Large intestine (tissue), 3 donors: Measurements from ENCODE around the gene TIAM2. TPM values are rescaled to one million over a fixed set of nuclear protein-coding genes. Genes with fewer than 3 reads are reported as not detected.

ENCODE experiments used
- DNase-seq, 2 donors: peaks; one replicate each; pipeline versions ENCODE4 v3.0.0 to v3.0.0-alpha.2; 2013
- H3K27ac ChIP-seq: one replicate; pipeline ENCODE4 v1.5.1; 2013; ENCODE audit warnings: low read length
- H3K27me3 ChIP-seq: 2 replicates; pipeline ENCODE4 v1.6.1; 2013; ENCODE audit warnings: low read length; ENCODE audit not compliant: control insufficient read depth, insufficient read depth
- H3K36me3 ChIP-seq: 2 replicates; pipeline ENCODE4 v1.6.1; 2013; ENCODE audit warnings: low read length; ENCODE audit not compliant: control insufficient read depth, insufficient read depth
- H3K4me1 ChIP-seq: one replicate; pipeline ENCODE4 v1.6.1; 2013; ENCODE audit warnings: low read length; ENCODE audit not compliant: control insufficient read depth, insufficient read depth
- H3K4me3 ChIP-seq: one replicate; pipeline ENCODE4 v1.5.1; 2013; ENCODE audit warnings: low read length
- H3K9me3 ChIP-seq: one replicate; pipeline ENCODE4 v1.6.1; 2013; ENCODE audit warnings: mild to moderate bottlenecking, low read depth, low read length, moderate library complexity; ENCODE audit not compliant: control insufficient read depth
- WGBS: methylation state at CpG from one replicate; pipeline ENCODE4 v1.1.5; 2013; ENCODE audit warnings: low lambda C conversion rate; ENCODE audit not compliant: insufficient coverage; 5-methylcytosine and 5-hydroxymethylcytosine counted together
- polyA plus RNA-seq: library from polyadenylated mRNA; unstranded; fragments of 120-200 nt; gene quantifications from one replicate; pipeline ENCODE4 v1.2.1, GENCODE V29; 2013

TIAM2 gene
- polyA plus RNA-seq, 1 donor, result 16.3 TPM

GRCh38 chr6:155125906-155126305 lies 130.8 kb downstream of the TIAM2 start:
- no peak for DNase-seq
- H3K4me3 ChIP-seq, result no peak overlapping the region
- H3K4me1 ChIP-seq, result peaks cover 2% of the 10 kb centered on the region
- no peaks in the 10 kb centered on the region for H3K27me3 ChIP-seq
- WGBS, result 93% methylated on average over 2 of the region's 2 CpGs
- peaks cover 18% of the 10 kb centered on the region for H3K36me3 ChIP-seq
- H3K9me3 ChIP-seq, result no peaks in the 10 kb centered on the region
- H3K27ac ChIP-seq, result no peak overlapping the region

GRCh38 chr6:155126727-155127439 lies 131.8 kb downstream of the TIAM2 start:
- WGBS, result no CpG with 5 or more reads among the region's 10 CpGs
- no peak overlapping the region for H3K4me3 ChIP-seq
- peaks cover 18% of the 10 kb centered on the region for H3K36me3 ChIP-seq
- no peaks in the 10 kb centered on the region for H3K27me3 ChIP-seq
- H3K27ac ChIP-seq, result no peak overlapping the region
- no peak for DNase-seq
- H3K9me3 ChIP-seq, result no peaks in the 10 kb centered on the region
- H3K4me1 ChIP-seq, result peaks cover 2% of the 10 kb centered on the region

DNA sequence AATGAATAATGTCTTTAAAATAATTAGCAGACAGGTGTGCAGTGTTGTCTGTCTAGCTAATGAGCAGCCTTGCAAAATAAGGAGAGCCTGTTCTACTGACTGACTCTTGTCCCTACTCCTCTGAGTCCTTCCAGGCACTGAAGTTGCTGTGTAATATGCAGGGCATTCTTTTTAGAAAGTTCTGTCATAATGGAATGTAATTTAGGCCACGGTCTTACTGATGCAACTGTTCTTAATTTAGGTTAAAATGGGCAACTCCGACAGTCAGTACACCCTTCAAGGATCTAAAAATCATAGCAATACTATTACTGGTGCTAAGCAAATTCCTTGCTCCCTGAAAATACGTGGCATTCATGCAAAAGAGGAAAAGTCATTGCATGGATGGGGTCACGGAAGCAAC lies 133.9 kb downstream of the TIAM2 start:
- Histone ChIP-seq H3K9me3 (no peaks in the 10 kb centered on the region), H3K4me3 (no peak overlapping the region), H3K27me3 (no peaks in the 10 kb centered on the region), H3K27ac (no peak overlapping the region), H3K4me1 (no peaks in the 10 kb centered on the region), H3K36me3 (peaks cover 18% of the 10 kb centered on the region)
- DNase-seq, result no peak
- WGBS, result no CpG with 5 or more reads among the region's 4 CpGs

- H3K4me3 ChIP-seq, result no peak overlapping the region
- no peak for DNase-seq
- H3K9me3 ChIP-seq, result no peaks in the 10 kb centered on the region
- H3K27ac ChIP-seq, result no peak overlapping the region
- no peaks in the 10 kb centered on the region for H3K27me3 ChIP-seq
- H3K4me1 ChIP-seq, result no peaks in the 10 kb centered on the region
- WGBS, result 100% methylated on average over 2 of the region's 14 CpGs
- peaks cover 18% of the 10 kb centered on the region for H3K36me3 ChIP-seq
Observed at GRCh38 chr6:155129744-155130143, 134.6 kb downstream of the TIAM2 start.

GRCh38 chr6:155130161-155130853 lies 135.2 kb downstream of the TIAM2 start:
- Histone ChIP-seq H3K4me3 (no peak overlapping the region), H3K9me3 (no peaks in the 10 kb centered on the region), H3K4me1 (no peaks in the 10 kb centered on the region), H3K27me3 (no peaks in the 10 kb centered on the region), H3K36me3 (peaks cover 18% of the 10 kb centered on the region), H3K27ac (no peak overlapping the region)
- 80% methylated on average over 1 of the region's 14 CpGs for WGBS
- DNase-seq, result no peak

- no peak overlapping the region for H3K4me3 ChIP-seq
- WGBS, result no CpG with 5 or more reads among the region's 9 CpGs
- no peaks in the 10 kb centered on the region for H3K4me1 ChIP-seq
- H3K9me3 ChIP-seq, result no peaks in the 10 kb centered on the region
- DNase-seq, result no peak
- H3K36me3 ChIP-seq, result peaks cover 25% of the 10 kb centered on the region
- no peaks in the 10 kb centered on the region for H3K27me3 ChIP-seq
- no peak overlapping the region for H3K27ac ChIP-seq
Observed at GRCh38 chr6:155132617-155133016, 137.5 kb downstream of the TIAM2 start.

DNA sequence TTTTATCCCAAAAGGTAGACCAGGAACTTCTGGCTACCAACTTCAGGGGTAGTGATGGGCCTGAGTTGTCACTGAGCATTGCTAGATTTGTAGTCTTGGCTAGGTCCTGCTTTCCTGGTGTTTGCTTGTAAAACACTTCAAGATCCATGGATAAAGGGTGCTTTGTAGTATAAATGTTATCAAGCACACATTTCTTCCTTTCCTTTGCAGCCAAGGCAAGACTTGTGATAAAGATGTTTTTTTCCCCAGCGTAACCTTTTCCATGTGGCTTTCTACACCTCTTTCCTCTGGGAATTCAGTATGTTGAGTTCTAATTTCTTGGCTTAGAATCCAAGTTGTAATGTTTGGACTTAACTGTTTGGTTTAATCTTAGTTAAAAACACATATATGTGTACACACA lies 145.9 kb downstream of the TIAM2 start:
- H3K27me3 ChIP-seq, result no peaks in the 10 kb centered on the region
- H3K4me1 ChIP-seq, result peaks cover 13% of the 10 kb centered on the region
- no peak overlapping the region for H3K27ac ChIP-seq
- H3K36me3 ChIP-seq, result peaks cover 24% of the 10 kb centered on the region
- no peaks in the 10 kb centered on the region for H3K9me3 ChIP-seq
- WGBS, result no CpG with 5 or more reads among the region's 1 CpG
- H3K4me3 ChIP-seq, result no peak overlapping the region
- no peak for DNase-seq

DNA sequence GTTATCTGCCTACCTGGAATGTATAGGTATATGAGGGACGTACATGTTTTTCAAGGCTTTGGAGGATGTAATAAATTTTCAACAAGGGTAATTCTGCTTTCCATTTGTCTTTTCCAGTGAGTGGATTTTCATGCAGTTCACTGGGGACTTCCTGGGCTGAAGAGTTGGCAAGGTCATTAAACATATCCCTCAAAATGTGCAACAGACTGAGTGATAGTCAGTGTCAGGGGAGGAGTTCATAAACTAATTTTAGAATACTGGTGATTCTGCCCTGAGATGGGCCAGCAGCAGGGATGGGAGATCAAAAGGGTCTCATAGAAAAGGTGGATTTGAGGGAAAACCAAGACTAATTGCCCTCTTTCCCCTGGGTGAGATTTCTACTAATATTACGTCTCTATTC lies 146.4 kb downstream of the TIAM2 start:
- Histone ChIP-seq H3K27ac (no peak overlapping the region), H3K9me3 (no peaks in the 10 kb centered on the region), H3K36me3 (peaks cover 26% of the 10 kb centered on the region), H3K27me3 (no peaks in the 10 kb centered on the region), H3K4me1 (peaks cover 13% of the 10 kb centered on the region), H3K4me3 (no peak overlapping the region)
- WGBS, result no CpG with 5 or more reads among the region's 2 CpGs
- no peak for DNase-seq

GRCh38 chr6:155142168-155143028 lies 147.3 kb downstream of the TIAM2 start:
- H3K36me3 ChIP-seq, result peaks cover 21% of the 10 kb centered on the region
- WGBS, result 50% methylated on average over 2 of the region's 13 CpGs
- no peaks in the 10 kb centered on the region for H3K9me3 ChIP-seq
- peak overlapping the region; percentile 29 for H3K27ac ChIP-seq
- H3K4me1 ChIP-seq, result peaks cover 13% of the 10 kb centered on the region
- no peak overlapping the region for H3K4me3 ChIP-seq
- DNase-seq, result peak in 1 of 2 donors; percentile 59
- no peaks in the 10 kb centered on the region for H3K27me3 ChIP-seq

DNA sequence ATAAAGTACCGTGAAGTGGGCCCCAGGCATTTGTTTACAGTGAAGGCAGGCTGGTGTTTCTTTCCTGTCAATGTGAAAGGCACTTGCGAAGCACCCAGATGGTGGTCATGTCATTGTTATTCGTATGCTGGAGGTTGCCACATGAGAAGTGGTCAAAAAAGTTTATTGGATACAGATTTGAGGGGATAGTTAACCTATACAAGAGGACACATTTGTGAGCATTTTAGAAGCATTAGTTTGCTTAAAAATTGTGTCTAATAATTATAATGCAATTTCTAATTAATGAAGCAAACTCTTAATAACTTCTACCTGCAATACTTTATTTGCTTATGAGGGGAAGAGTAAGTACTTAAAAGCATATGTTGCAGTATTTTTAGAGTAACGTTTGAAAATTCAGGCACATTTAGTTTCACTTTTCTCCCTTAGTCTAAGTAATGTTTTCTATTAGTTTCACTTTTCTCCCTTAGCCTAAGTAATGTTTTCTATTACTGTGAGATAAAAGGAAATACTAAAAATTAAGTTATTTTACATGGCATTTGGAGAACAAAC lies 148.0 kb downstream of the TIAM2 start:
- 31% methylated on average over 3 of the region's 4 CpGs for WGBS
- no peaks in the 10 kb centered on the region for H3K27me3 ChIP-seq
- H3K4me1 ChIP-seq, result peaks cover 13% of the 10 kb centered on the region
- DNase-seq, result no peak
- H3K36me3 ChIP-seq, result peaks cover 21% of the 10 kb centered on the region
- H3K27ac ChIP-seq, result peak overlapping the region; percentile 29
- H3K9me3 ChIP-seq, result no peaks in the 10 kb centered on the region
- no peak overlapping the region for H3K4me3 ChIP-seq
